RWPE1 (cell line): ENCODE data around the gene GPSM1.

ENCODE experiments used
- CTCF ChIA-PET: fragments of 350-600 bp; sonication (Branson Sonifier 250); formaldehyde crosslinking; extraction: SDS; loops from one replicate; lab custom pipeline; 2021; lab: Yijun Ruan, JAX
- POLR2A ChIA-PET: fragments of 400-600 bp; formaldehyde crosslinking; extraction: SDS; loops from one replicate; lab custom pipeline; 2020; ENCODE audit warnings: antibody characterized with exemption; ENCODE audit not compliant: low non-redundant PET; lab: Yijun Ruan, JAX
- DNase-seq: peaks from one replicate; pipeline ENCODE4 v3.0.0; 2012; ENCODE audit warnings: low spot score
- H3K27ac ChIP-seq: fragments of 450-650 bp; 2 replicates; pipeline ENCODE4 v1.5.1; 2017
- TF ChIP-seq, protein P1 (sequence below): fragments of 450-650 bp; conservative IDR thresholded peaks from 2 replicates; pipeline ENCODE4 v1.5.1; 2017; ENCODE audit warnings: low read depth, mild to moderate bottlenecking

Gene GPSM1

DNA sequence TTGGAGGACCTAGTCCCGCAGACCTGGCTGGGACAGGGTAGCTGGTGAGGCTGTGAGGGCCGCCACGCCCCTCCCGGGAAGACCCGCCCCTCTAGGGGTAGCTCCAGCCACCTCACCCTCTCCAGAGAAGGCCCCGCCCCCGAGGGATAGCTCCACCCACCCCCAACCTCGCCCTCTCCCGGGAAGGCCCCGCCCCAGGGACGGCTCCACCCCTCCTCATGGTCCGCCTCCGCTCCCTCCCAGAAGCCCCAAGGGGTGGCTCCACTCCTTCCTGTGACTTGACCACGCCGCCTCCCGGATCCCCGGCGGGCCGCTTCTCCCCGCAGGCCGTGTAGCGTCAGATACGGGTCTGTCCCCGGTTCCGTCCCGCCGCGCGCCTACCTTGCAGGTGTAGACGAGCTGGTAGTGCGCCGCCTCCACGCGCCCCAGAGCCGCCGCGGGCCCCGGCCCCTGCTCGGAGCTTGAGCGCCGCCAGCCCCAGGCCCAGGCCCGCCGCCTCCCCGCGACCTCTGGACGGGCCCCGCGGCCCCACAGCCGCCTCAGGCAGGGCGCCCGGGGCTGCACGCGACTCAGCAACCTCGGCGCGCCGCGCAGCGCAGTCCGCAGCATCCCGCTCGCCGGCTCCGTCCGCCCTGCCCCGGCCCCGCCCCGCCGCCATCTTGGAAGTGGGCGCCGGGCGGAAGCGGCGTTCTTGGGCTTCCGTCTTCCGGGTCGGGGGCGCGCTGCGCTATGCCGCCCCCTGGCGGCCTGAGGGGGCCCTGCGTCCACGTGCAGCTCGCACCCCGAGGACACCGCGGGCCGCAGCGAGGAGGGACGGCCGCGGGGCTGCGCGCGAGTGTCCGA lies 36.0 kb downstream of the GPSM1 start, which contains the start of gene DNLZ:
DNLZ (minus strand) TSS at position 639 of the 843 bp plus-strand sequence; CDS start at position 609, 30 bp downstream.
- CTCF ChIA-PET = interaction anchor here (0.5 to 3.7 kb wide), 26 partner anchors 9 to 766 kb away, joined by 3 to 23 read pairs (median 4); partner anchors contain the start of gene SNAPC4
- POLR2A ChIA-PET = interaction anchor here (0.5 to 1.3 kb wide), 5 partner anchors 9 to 33 kb away, joined by 3 to 12 read pairs (median 4); no protein-coding TSS in a partner anchor
- DNase-seq = peak; percentile 100
- peak within 1 kb of the TSS; percentile 88 for H3K27ac ChIP-seq
- TF ChIP-seq, protein P1, sequence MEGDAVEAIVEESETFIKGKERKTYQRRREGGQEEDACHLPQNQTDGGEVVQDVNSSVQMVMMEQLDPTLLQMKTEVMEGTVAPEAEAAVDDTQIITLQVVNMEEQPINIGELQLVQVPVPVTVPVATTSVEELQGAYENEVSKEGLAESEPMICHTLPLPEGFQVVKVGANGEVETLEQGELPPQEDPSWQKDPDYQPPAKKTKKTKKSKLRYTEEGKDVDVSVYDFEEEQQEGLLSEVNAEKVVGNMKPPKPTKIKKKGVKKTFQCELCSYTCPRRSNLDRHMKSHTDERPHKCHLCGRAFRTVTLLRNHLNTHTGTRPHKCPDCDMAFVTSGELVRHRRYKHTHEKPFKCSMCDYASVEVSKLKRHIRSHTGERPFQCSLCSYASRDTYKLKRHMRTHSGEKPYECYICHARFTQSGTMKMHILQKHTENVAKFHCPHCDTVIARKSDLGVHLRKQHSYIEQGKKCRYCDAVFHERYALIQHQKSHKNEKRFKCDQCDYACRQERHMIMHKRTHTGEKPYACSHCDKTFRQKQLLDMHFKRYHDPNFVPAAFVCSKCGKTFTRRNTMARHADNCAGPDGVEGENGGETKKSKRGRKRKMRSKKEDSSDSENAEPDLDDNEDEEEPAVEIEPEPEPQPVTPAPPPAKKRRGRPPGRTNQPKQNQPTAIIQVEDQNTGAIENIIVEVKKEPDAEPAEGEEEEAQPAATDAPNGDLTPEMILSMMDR = peak; percentile 100

- DNase-seq = no peak
- ChIA-PET CTCF (interaction anchor here (0.5 to 3.7 kb wide), 23 partner anchors 8 to 767 kb away, joined by 3 to 23 read pairs (median 4); partner anchors contain the start of gene SNAPC4), POLR2A (interaction anchor here (1.1 to 1.3 kb wide), 2 partner anchors 9 to 13 kb away, joined by 4 to 5 read pairs; no protein-coding TSS in a partner anchor)
- TF ChIP-seq, protein P1 = peak; percentile 12
- H3K27ac ChIP-seq = peak overlapping the region; percentile 88
Observed at GRCh38 chr9:136363949-136364748, 36.8 kb downstream of the GPSM1 start.

GRCh38 chr9:136364942-136365774 lies 37.8 kb downstream of the GPSM1 start:
- H3K27ac ChIP-seq = no peak overlapping the region
- ChIA-PET CTCF (interaction anchor here (0.6 to 3.7 kb wide), 7 partner anchors 12 to 53 kb away, joined by 3 to 17 read pairs (median 4); no protein-coding TSS in a partner anchor), POLR2A (no interaction called here)
- TF ChIP-seq, protein P1 = no peak
- DNase-seq = no peak

GRCh38 chr9:136365775-136366222 lies 38.5 kb downstream of the GPSM1 start:
- H3K27ac ChIP-seq = no peak overlapping the region
- ChIA-PET CTCF (interaction anchor here (0.6 to 2.1 kb wide), 4 partner anchors 9 to 194 kb away, joined by 3 to 12 read pairs (median 3); no protein-coding TSS in a partner anchor), POLR2A (no interaction called here)
- TF ChIP-seq, protein P1 = no peak
- DNase-seq = no peak

DNA sequence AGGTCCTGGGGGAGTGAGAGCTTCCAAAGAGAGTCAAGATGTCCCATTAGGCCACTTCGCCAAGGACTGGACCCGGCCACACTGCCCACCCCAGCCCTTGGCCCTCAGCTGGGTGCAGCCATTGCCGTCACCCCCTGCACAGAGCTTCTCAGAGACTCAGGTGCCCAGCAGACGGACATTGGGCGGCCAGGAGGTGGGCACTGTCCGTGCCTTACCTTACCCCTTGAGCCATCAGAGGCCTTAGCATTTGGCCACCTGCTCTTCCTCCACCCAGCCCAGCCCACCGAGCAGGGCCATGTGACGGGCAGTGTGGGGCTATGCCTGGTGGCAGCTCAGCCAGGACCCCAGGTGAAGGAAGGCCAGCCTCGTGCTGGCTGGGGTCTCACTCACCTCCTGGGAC lies 39.5 kb downstream of the GPSM1 start:
- H3K27ac ChIP-seq = 0 out of 2 replicates have a peak overlapping the region, but pooled peaks have one; percentile 1
- TF ChIP-seq, protein P1 = no peak
- ChIA-PET POLR2A (no interaction called here), CTCF (interaction anchor here (0.5 to 2.1 kb wide), 5 partner anchors 20 to 1997 kb away, joined by 3 to 12 read pairs (median 4); no protein-coding TSS in a partner anchor)
- DNase-seq = no peak
